Lung (tissue), 12 donors: Measurements from ENCODE around the gene HPSE2. TPM values are rescaled to one million over a fixed set of nuclear protein-coding genes. Genes with fewer than 3 reads are reported as not detected.

Experiments
- ATAC-seq: fragments of 200-7000 bp; cut with Tn5 transposase; one replicate; pipeline ENCODE4 v1.9.1; 2020; ENCODE audit warnings: moderate number of reproducible peaks; ENCODE audit not compliant: insufficient read depth, low FRiP score
- DNase-seq, 3 donors: peaks; one replicate each; pipeline ENCODE4 v3.0.0-alpha.2; 2013 to 2017
- H3K27ac ChIP-seq, 2 donors: one replicate each; pipeline ENCODE4 v1.5.1; 2013; ENCODE audit warnings: mild to moderate bottlenecking in 2 of 2, moderate library complexity in 2 of 2, control low read depth in 1 of 2, inconsistent platforms in 1 of 2, low read depth in 1 of 2, low read length in 1 of 2
- H3K27me3 ChIP-seq, 3 donors: one replicate each; pipeline ENCODE4 v1.5.1; 2013; ENCODE audit warnings: low read length in 2 of 3; ENCODE audit not compliant: control insufficient read depth in 3 of 3, insufficient read depth in 3 of 3
- H3K36me3 ChIP-seq, 4 donors: one replicate each; pipeline ENCODE4 v1.5.1; 2013; ENCODE audit warnings: low read length in 4 of 4, mild to moderate bottlenecking in 1 of 4, moderate library complexity in 1 of 4; ENCODE audit not compliant: control insufficient read depth in 4 of 4, insufficient read depth in 4 of 4
- H3K4me1 ChIP-seq, 5 donors: one replicate each; pipeline ENCODE4 v1.5.1; 2013; ENCODE audit warnings: low read length in 5 of 5, mild to moderate bottlenecking in 2 of 5, moderate library complexity in 1 of 5; ENCODE audit not compliant: control insufficient read depth in 5 of 5, insufficient read depth in 5 of 5
- H3K4me3 ChIP-seq: one replicate; pipeline ENCODE4 v1.5.1; 2013; ENCODE audit warnings: mild to moderate bottlenecking, control low read depth, moderate library complexity
- H3K9ac ChIP-seq, 2 donors: one replicate each; pipeline ENCODE4 v1.5.1; 2013; ENCODE audit warnings: low read length in 2 of 2, control low read depth in 1 of 2; ENCODE audit not compliant: insufficient read depth in 1 of 2
- H3K9me3 ChIP-seq, 4 donors: one replicate each; pipeline ENCODE4 v1.5.1; 2013; ENCODE audit warnings: low read length in 3 of 4, mild to moderate bottlenecking in 1 of 4, moderate library complexity in 1 of 4; ENCODE audit not compliant: control insufficient read depth in 4 of 4, insufficient read depth in 3 of 4
- CTCF ChIP-seq: IDR thresholded peaks from 2 replicates; pipeline ENCODE4 v1.5.1; 2012; ENCODE audit warnings: mild to moderate bottlenecking; ENCODE audit errors: control extremely low read depth, extremely low read depth
- WGBS, 2 donors: extraction: QIAGEN DNeasy Blood & Tissue Kit; methylation state at CpG; one replicate each; pipeline ENCODE4 v1.1.7; 2013; 5-methylcytosine and 5-hydroxymethylcytosine counted together
- polyA plus RNA-seq, 2 donors: library from polyadenylated mRNA; stranded (reverse); fragments of 200-250 nt; gene quantifications; one replicate each; pipeline ENCODE4 v1.2.1, GENCODE V29; 2013
- total RNA-seq, 2 donors: library from RNA; depleted of rRNA in 1 of 2; stranded (reverse); fragments of >200 nt in 1 of 2; gene quantifications; one replicate each; pipeline ENCODE4 v1.2.1, GENCODE V29; 2014 to 2021
- donor health status: control.
- donor health status: control.
- donor health status: Bipolar disorder and iron deficiency.
- donor health status: healthy.
- donor health status: DM: yes; HTN: yes; CAD: no.

The HPSE2 gene
- total and polyA plus RNA-seq, 4 donors: 0.32 to 47.3 (median 1.9) TPM

- H3K27me3 ChIP-seq: no peaks in the 10 kb centered on the region
- no peak overlapping the region for H3K27ac ChIP-seq
- no peak overlapping the region for H3K4me3 ChIP-seq
- ATAC-seq (no peak), DNase-seq (peak; percentile 26 to 60 (median 45))
- no peak overlapping the region for H3K9ac ChIP-seq
- 68 to 76% methylated on average over 1 of the region's 1 CpG for WGBS, 2 donors
- H3K9me3 ChIP-seq: no peaks in the 10 kb centered on the region
- no peaks in the 10 kb centered on the region for H3K36me3 ChIP-seq
- TF ChIP-seq CTCF: no peak
- H3K4me1 ChIP-seq: peaks cover 0 to 15% (median 0%) of the 10 kb centered on the region in 5 donors
Observed at GRCh38 chr10:98924526-98924925, 311.1 kb downstream of the HPSE2 start.

- H3K27me3 ChIP-seq: no peaks in the 10 kb centered on the region
- H3K9ac ChIP-seq: peak overlapping the region in 1 of 2 donors; percentile 11
- peak in 2 of 3 donors; percentile 64 to 72 for DNase-seq
- no peak for ATAC-seq
- H3K36me3 ChIP-seq: no peaks in the 10 kb centered on the region
- 64 to 85% methylated on average over 2 of the region's 2 CpGs for WGBS, 2 donors
- no peak for TF ChIP-seq CTCF
- H3K9me3 ChIP-seq: no peaks in the 10 kb centered on the region
- H3K4me3 ChIP-seq: no peak overlapping the region
- H3K4me1 ChIP-seq: peaks cover 0 to 31% (median 0%) of the 10 kb centered on the region in 5 donors
- H3K27ac ChIP-seq: no peak overlapping the region
Observed at GRCh38 chr10:98921316-98921715, 314.3 kb downstream of the HPSE2 start.

GRCh38 chr10:98920807-98921206 is 314.8 kb downstream of the HPSE2 start:
- WGBS, 2 donors: 48 to 62% methylated on average over 2 of the region's 2 CpGs
- H3K4me3 ChIP-seq: no peak overlapping the region
- H3K27me3 ChIP-seq: no peaks in the 10 kb centered on the region
- no peak for TF ChIP-seq CTCF
- no peak for ATAC-seq
- no peaks in the 10 kb centered on the region for H3K9me3 ChIP-seq
- H3K9ac ChIP-seq: peak overlapping the region in 1 of 2 donors; percentile 4
- H3K27ac ChIP-seq: no peak overlapping the region
- H3K4me1 ChIP-seq: peaks cover 0 to 36% (median 0%) of the 10 kb centered on the region in 5 donors
- peak in 2 of 3 donors; percentile 56 to 71 for DNase-seq
- H3K36me3 ChIP-seq: no peaks in the 10 kb centered on the region

- Histone ChIP-seq H3K27me3 (no peaks in the 10 kb centered on the region), H3K4me3 (no peak overlapping the region), H3K9me3 (no peaks in the 10 kb centered on the region), H3K9ac (no peak overlapping the region), H3K27ac (no peak overlapping the region), H3K36me3 (no peaks in the 10 kb centered on the region), H3K4me1 (peaks cover 0 to 36% (median 0%) of the 10 kb centered on the region in 5 donors)
- no peak for DNase-seq
- no peak for ATAC-seq
- no peak for TF ChIP-seq CTCF
Observed at GRCh38 chr10:98920360-98920759, 315.3 kb downstream of the HPSE2 start.
